IMR-90 (cell line): ENCODE data around the gene DOK3. TPM values are rescaled to one million over a fixed set of nuclear protein-coding genes. Genes with fewer than 3 reads are reported as not detected.

Experiments used
- ATAC-seq: fragments of 200-7000 bp; cut with Tn5 transposase; 2 replicates; pipeline ENCODE4 v1.9.1; 2020; ENCODE audit warnings: low read depth, mild to moderate bottlenecking, moderate library complexity
- BruUV-seq: library from RNA; stranded (reverse); fragments of 400-500 nt; replicated peaks from 2 replicates; lab custom pipeline; 2021; lab: Mats Ljungman, UMichigan
- CTCF ChIA-PET: fragments of 300-600 bp; formaldehyde crosslinking; extraction: SDS; loops from one replicate; lab custom pipeline; 2021; ENCODE audit warnings: antibody characterized with exemption; lab: Yijun Ruan, JAX
- POLR2A ChIA-PET: fragments of 300-600 bp; sonication (Branson Sonifier 250); formaldehyde crosslinking; loops from one replicate; lab custom pipeline; 2022; ENCODE audit warnings: antibody characterized with exemption; ENCODE audit not compliant: unreplicated experiment; lab: Charles Lee
- DNase-seq: peaks from one replicate; pipeline ENCODE4 v3.0.0; 2013
- H2AFZ ChIP-seq: replicated peaks from 2 replicates; pipeline ENCODE3; 2013; ENCODE audit warnings: low read length, mild to moderate bottlenecking; ENCODE audit not compliant: poor library complexity
- H2AK5ac ChIP-seq: 2 replicates; pipeline ENCODE4 v1.6.1; 2013; ENCODE audit warnings: low read depth, low read length, inconsistent platforms
- H2AK9ac ChIP-seq: replicated peaks from 2 replicates; pipeline ENCODE3; 2013; ENCODE audit warnings: mild to moderate bottlenecking, low read depth, low read length, moderate library complexity; ENCODE audit not compliant: poor library complexity
- H2BK120ac ChIP-seq: 2 replicates; pipeline ENCODE4 v1.6.1; 2013; ENCODE audit warnings: low read depth, low read length, inconsistent platforms
- H2BK15ac ChIP-seq: 3 replicates; pipeline ENCODE4 v1.6.1; 2013; ENCODE audit warnings: low read depth, low read length, inconsistent platforms
- H2BK20ac ChIP-seq: 2 replicates; pipeline ENCODE4 v1.6.1; 2013; ENCODE audit warnings: low read depth, mild to moderate bottlenecking, inconsistent platforms, low read length, moderate library complexity
- H2BK5ac ChIP-seq: 2 replicates; pipeline ENCODE4 v1.6.1; 2013; ENCODE audit warnings: mild to moderate bottlenecking, low read depth, low read length, inconsistent platforms; ENCODE audit not compliant: poor library complexity, severe bottlenecking
- H3K14ac ChIP-seq: replicated peaks from 2 replicates; pipeline ENCODE4 v1.6.1; 2013; ENCODE audit warnings: low read depth, low read length, inconsistent platforms
- H3K18ac ChIP-seq: 2 replicates; pipeline ENCODE4 v1.6.1; 2013; ENCODE audit warnings: low read depth, low read length, control low read depth
- H3K23ac ChIP-seq: 2 replicates; pipeline ENCODE4 v1.6.1; 2013; ENCODE audit warnings: low read depth, low read length, inconsistent platforms
- H3K27ac ChIP-seq: 2 replicates; pipeline ENCODE4 v1.5.1; 2013; ENCODE audit warnings: mild to moderate bottlenecking, control low read depth, low read length; ENCODE audit not compliant: insufficient read depth
- H3K27me3 ChIP-seq: 2 replicates; pipeline ENCODE4 v1.6.1; 2013; ENCODE audit warnings: low read length; ENCODE audit not compliant: control insufficient read depth, insufficient read depth
- H3K36me3 ChIP-seq: 2 replicates; pipeline ENCODE4 v1.6.1; 2013; ENCODE audit warnings: low read length, mixed read lengths; ENCODE audit not compliant: control insufficient read depth, insufficient read depth
- H3K4ac ChIP-seq: 2 replicates; pipeline ENCODE4 v1.6.1; 2013; ENCODE audit warnings: low read depth, low read length, inconsistent platforms
- H3K4me1 ChIP-seq: 2 replicates; pipeline ENCODE4 v1.6.1; 2013; ENCODE audit warnings: low read length, mixed read lengths; ENCODE audit not compliant: control insufficient read depth, insufficient read depth
- H3K4me2 ChIP-seq: 2 replicates; pipeline ENCODE4 v1.6.1; 2013; ENCODE audit warnings: low read depth, mild to moderate bottlenecking, control low read depth, low read length, moderate library complexity
- H3K4me3 ChIP-seq: 2 replicates; pipeline ENCODE4 v1.5.1; 2013; ENCODE audit warnings: low read depth, mild to moderate bottlenecking, control low read depth, low read length, moderate library complexity; ENCODE audit not compliant: insufficient read depth
- H3K56ac ChIP-seq: 2 replicates; pipeline ENCODE4 v1.6.1; 2013; ENCODE audit warnings: low read length, inconsistent platforms; ENCODE audit not compliant: insufficient read depth; ENCODE audit errors: extremely low read depth
- H3K79me1 ChIP-seq, 2 experiments: 2 replicates each; pipeline ENCODE4 v1.6.1; 2013; ENCODE audit warnings: low read length in 2 of 2, inconsistent platforms in 1 of 2, low read depth in 1 of 2
- H3K9ac ChIP-seq: 2 replicates; pipeline ENCODE4 v1.6.1; 2013; ENCODE audit warnings: low read depth, low read length, control low read depth
- H3K9me1 ChIP-seq: 2 replicates; pipeline ENCODE4 v1.6.1; 2013; ENCODE audit warnings: low read length, inconsistent platforms; ENCODE audit not compliant: insufficient read depth
- H3K9me3 ChIP-seq: 2 replicates; pipeline ENCODE4 v1.6.1; 2013; ENCODE audit warnings: low read length; ENCODE audit not compliant: control insufficient read depth, insufficient read depth
- H4K20me1 ChIP-seq: 2 replicates; pipeline ENCODE4 v1.6.1; 2013; ENCODE audit warnings: low read length, inconsistent platforms; ENCODE audit not compliant: insufficient read depth
- H4K5ac ChIP-seq: 2 replicates; pipeline ENCODE4 v1.6.1; 2013; ENCODE audit warnings: mild to moderate bottlenecking, low read depth, low read length, control low read depth
- H4K8ac ChIP-seq, 2 experiments: 2 replicates each; pipeline ENCODE4 v1.6.1; 2013; ENCODE audit warnings: low read depth in 2 of 2, low read length in 2 of 2, control low read depth in 1 of 2, inconsistent platforms in 1 of 2
- H4K91ac ChIP-seq: 2 replicates; pipeline ENCODE4 v1.6.1; 2013; ENCODE audit warnings: low read depth, low read length, inconsistent platforms; ENCODE audit not compliant: insufficient read depth
- BHLHE40 ChIP-seq: fragments of 150-350 bp; IDR thresholded peaks from 2 replicates; pipeline ENCODE4 v1.6.1; 2016; ENCODE audit warnings: mild to moderate bottlenecking, low read depth, low read length
- CEBPB ChIP-seq: IDR thresholded peaks from 2 replicates; pipeline ENCODE4 v1.6.1; 2012; ENCODE audit warnings: low read depth, low read length, improper control_type of control experiment
- CTCF ChIP-seq: conservative IDR thresholded peaks from 2 replicates; pipeline ENCODE4 v1.5.1; 2012; ENCODE audit warnings: mild to moderate bottlenecking, low read depth, low read length, improper control_type of control experiment
- MAFK ChIP-seq: IDR thresholded peaks from 2 replicates; pipeline ENCODE4 v1.6.1; 2012; ENCODE audit warnings: low read depth, low read length, improper control_type of control experiment
- MAZ ChIP-seq: IDR thresholded peaks from 2 replicates; pipeline ENCODE4 v1.6.1; 2012; ENCODE audit warnings: low read depth, mild to moderate bottlenecking, low read length, improper control_type of control experiment, moderate library complexity, borderline replicate concordance
- MXI1 ChIP-seq: IDR thresholded peaks from 2 replicates; pipeline ENCODE4 v1.6.1; 2012; ENCODE audit warnings: low read depth, mild to moderate bottlenecking, low read length, moderate library complexity, borderline replicate concordance
- POLR2A ChIP-seq: IDR thresholded peaks from 2 replicates; pipeline ENCODE4 v1.6.1; 2012; ENCODE audit warnings: mild to moderate bottlenecking, low read depth, low read length
- RAD21 ChIP-seq: IDR thresholded peaks from 2 replicates; pipeline ENCODE4 v1.6.1; 2012; ENCODE audit warnings: low read length, improper control_type of control experiment
- RCOR1 ChIP-seq: IDR thresholded peaks from 2 replicates; pipeline ENCODE4 v1.6.1; 2012; ENCODE audit warnings: mild to moderate bottlenecking, low read length, improper control_type of control experiment; ENCODE audit not compliant: insufficient replicate concordance
- RFX5 ChIP-seq: IDR thresholded peaks from 2 replicates; pipeline ENCODE4 v1.8.0; 2012; ENCODE audit warnings: low read depth, mild to moderate bottlenecking, low read length, moderate library complexity
- SMC3 ChIP-seq: fragments of 150-350 bp; IDR thresholded peaks from 2 replicates; pipeline ENCODE4 v1.6.1; 2016; ENCODE audit warnings: low read depth, mild to moderate bottlenecking, antibody characterized with exemption, low read length, moderate library complexity
- WGBS, 2 experiments: methylation state at CpG; one replicate each; pipeline versions ENCODE4 v1.1.5 to v1.1.7; 2013; ENCODE audit warnings: missing lambda C conversion rate in 2 of 2; ENCODE audit not compliant: insufficient read length in 1 of 2; ENCODE audit errors: extremely low coverage in 2 of 2; 5-methylcytosine and 5-hydroxymethylcytosine counted together
- dilution Hi-C: fragments of 300-500 bp; cut with HindIII; formaldehyde crosslinking; loops from one replicate; pipeline ENCODE4 v1.14.3; 2018; ENCODE audit warnings: low sequenced_read_pairs; ENCODE audit not compliant: unreplicated experiment
- in situ Hi-C: fragments of 300-500 bp; cut with MboI; formaldehyde crosslinking; loops from 3 replicates; pipeline ENCODE4 v1.14.3; 2019; ENCODE audit warnings: low sequenced_read_pairs, inconsistent platforms, mixed read lengths
- intact Hi-C: fragments of 100-400 bp; cut with micrococcal nuclease; formaldehyde crosslinking; loops from 2 replicates; pipeline ENCODE4 v1.10.0; 2022
- polyA plus RNA-seq, 3 experiments: library from polyadenylated mRNA; depleted of rRNA; stranded (reverse); fragments of >200 nt; gene quantifications; 2 replicates each; pipeline ENCODE4 v1.2.3, GENCODE V29; 2012; ENCODE audit warnings: low replicate concordance in 1 of 3
- total RNA-seq: library from RNA; depleted of rRNA; stranded (reverse); fragments of >200 nt; gene quantifications from 2 replicates; pipeline ENCODE4 v1.2.3, GENCODE V29; 2012

The DOK3 gene
- total and polyA plus RNA-seq, 2 of the 4 experiments (the other 2 are of a cell fraction) = 0.54 to 3.9 TPM

GRCh38 chr5:177468685-177469628 is 40.7 kb downstream of the DOK3 start:
- Histone ChIP-seq H4K20me1 (peaks cover 70% of the 10 kb centered on the region), H3K36me3 (peaks cover 50% of the 10 kb centered on the region)
- peak; percentile 70 for DNase-seq

More at GRCh38 chr5:177468685-177469628, 40.7 kb downstream of the DOK3 start:
- H3K27me3 ChIP-seq = no peaks in the 10 kb centered on the region
- H2BK15ac ChIP-seq = no peak overlapping the region
- H2BK20ac ChIP-seq = no peak overlapping the region
- H2AFZ ChIP-seq = peak overlapping the region; percentile 41
- H4K8ac ChIP-seq = no peak overlapping the region
- peaks cover 37% of the 10 kb centered on the region for H3K4me1 ChIP-seq
- H3K18ac ChIP-seq = no peak overlapping the region
- H4K5ac ChIP-seq = no peak overlapping the region
- no peak overlapping the region for H3K56ac ChIP-seq
- peak overlapping the region; percentile 74; the same call in 1 of the 2 replicates for H2AK5ac ChIP-seq
- H2AK9ac ChIP-seq = peak overlapping the region; percentile 92
- peak overlapping the region; percentile 42 for H2BK5ac ChIP-seq
- no peak overlapping the region for H3K4me3 ChIP-seq
- H3K14ac ChIP-seq = no peak overlapping the region; the same call in 1 of the 2 replicates
- H3K79me1 ChIP-seq = peaks cover 27 to 74% of the 10 kb centered on the region in 2 experiments
- TF ChIP-seq CEBPB = no peak
- no peak for TF ChIP-seq SMC3
- no peak for TF ChIP-seq RFX5
- TF ChIP-seq RCOR1 = no peak
- TF ChIP-seq CTCF = no peak
- no peak for TF ChIP-seq RAD21
- no peak for TF ChIP-seq MAFK
- TF ChIP-seq MAZ = peak; percentile 47; the same call in 1 of the 2 replicates
- TF ChIP-seq POLR2A = 0 out of 2 replicates have a peak, but pooled peaks have one; percentile 11
- TF ChIP-seq MXI1 = 0 out of 2 replicates have a peak, but pooled peaks have one; percentile 24
- peak; percentile 59 for TF ChIP-seq BHLHE40
- POLR2A ChIA-PET = interaction anchor here (0.6 to 1.0 kb wide), 2 partner anchors 12 to 42 kb away, joined by 3 read pairs; partner anchors contain the start of gene GRK6
- CTCF ChIA-PET = interaction anchor here (0.9 to 1.3 kb wide), 2 partner anchors 64 to 77 kb away, joined by 3 read pairs; no protein-coding TSS in a partner anchor
- BruUV-seq = no TSS peak
- 67% methylated on average over 8 of the region's 25 CpGs; no CpG with 5 or more reads in 1 of the 2 experiments for WGBS, 2 experiments
- peak overlapping the region; percentile 6 for H3K27ac ChIP-seq
- 0 out of 2 replicates have a peak overlapping the region, but pooled peaks have one; percentile 20 for H3K9ac ChIP-seq
- peak overlapping the region; percentile 38 for H3K4me2 ChIP-seq
- no peaks in the 10 kb centered on the region for H3K9me3 ChIP-seq
- in situ Hi-C loops (no loop called here), intact Hi-C loops (no loop called here), dilution Hi-C loops (no loop called here)
- ATAC-seq = peak; percentile 15
- no peak overlapping the region for H4K91ac ChIP-seq
- H3K23ac ChIP-seq = peak overlapping the region; percentile 52; the same call in 1 of the 2 replicates
- H2BK120ac ChIP-seq = no peak overlapping the region
- H3K4ac ChIP-seq = peak overlapping the region; percentile 69
- H3K9me1 ChIP-seq = peaks cover 36% of the 10 kb centered on the region
